Panc1 (cell line): ENCODE results near the gene CRMP1. TPM values are rescaled to one million over a fixed set of nuclear protein-coding genes. Genes with fewer than 3 reads are reported as not detected.

Source experiments
- ATAC-seq: fragments of 200-7000 bp; cut with Tn5 transposase; 2 replicates; pipeline ENCODE4 v1.9.1; 2020; ENCODE audit warnings: mild to moderate bottlenecking, moderate library complexity
- BruUV-seq: library from RNA; stranded (reverse); fragments of 400-500 nt; replicated peaks from 2 replicates; lab custom pipeline; 2021; lab: Mats Ljungman, UMichigan
- CTCF ChIA-PET: fragments of 300-600 bp; sonication (Branson Sonifier 250); formaldehyde crosslinking; loops from one replicate; lab custom pipeline; 2022; ENCODE audit warnings: antibody characterized with exemption; lab: Charles Lee
- POLR2A ChIA-PET: fragments of 300-600 bp; sonication (Branson Sonifier 250); formaldehyde crosslinking; loops from one replicate; lab custom pipeline; 2022; ENCODE audit warnings: antibody characterized with exemption; lab: Charles Lee
- DNase-seq: peaks from one replicate; pipeline ENCODE4 v3.0.0-alpha.2; 2010; ENCODE audit warnings: low read depth, low spot score
- H3K27ac ChIP-seq: 2 replicates; pipeline ENCODE4 v1.5.1; 2011; ENCODE audit warnings: mild to moderate bottlenecking, low read length, inconsistent platforms
- H3K27me3 ChIP-seq: fragments of 200-500 bp; sonication (Bioruptor generic); 2 replicates; pipeline ENCODE4 v1.6.0; 2014; ENCODE audit warnings: low read length, inconsistent platforms; ENCODE audit not compliant: control insufficient read depth, insufficient read depth
- H3K36me3 ChIP-seq: fragments of 200-500 bp; sonication (Bioruptor generic); 2 replicates; pipeline ENCODE4 v1.5.1; 2014; ENCODE audit warnings: inconsistent platforms, mild to moderate bottlenecking, low read length, moderate library complexity; ENCODE audit not compliant: control insufficient read depth, insufficient read depth
- H3K4me1 ChIP-seq: 2 replicates; pipeline ENCODE4 v1.5.1; 2011; ENCODE audit warnings: inconsistent platforms, mild to moderate bottlenecking, low read length, moderate library complexity; ENCODE audit not compliant: control insufficient read depth, insufficient read depth
- H3K4me3 ChIP-seq, 2 experiments: 2 replicates each; pipeline ENCODE4 v1.5.1; 2011 to 2012; ENCODE audit warnings: low read depth in 2 of 2, low read length in 2 of 2, mild to moderate bottlenecking in 2 of 2, inconsistent platforms in 1 of 2, moderate library complexity in 1 of 2
- H3K9me3 ChIP-seq: fragments of 200-500 bp; sonication (Bioruptor generic); 2 replicates; pipeline ENCODE4 v1.5.1; 2014; ENCODE audit warnings: low read depth, mild to moderate bottlenecking, inconsistent platforms, low read length, moderate library complexity; ENCODE audit not compliant: control insufficient read depth, insufficient read depth
- CTCF ChIP-seq: fragments of 450-650 bp; IDR thresholded peaks from 2 replicates; pipeline ENCODE4 v1.5.1; 2017; ENCODE audit warnings: mild to moderate bottlenecking
- POLR2AphosphoS5 ChIP-seq: IDR thresholded peaks from 2 replicates; pipeline ENCODE4 v1.6.1; 2012; ENCODE audit warnings: mild to moderate bottlenecking, low read depth, low read length, moderate library complexity
- REST ChIP-seq, 2 experiments: IDR thresholded peaks; 2 replicates each; pipeline ENCODE4 v1.6.1; 2011 to 2012; ENCODE audit warnings: low read depth in 2 of 2, control low read depth in 1 of 2, low read length in 1 of 2, mild to moderate bottlenecking in 1 of 2, moderate library complexity in 1 of 2; ENCODE audit not compliant: insufficient read depth in 1 of 2
- SIN3A ChIP-seq: IDR thresholded peaks from 2 replicates; pipeline ENCODE4 v1.6.1; 2012; ENCODE audit warnings: low read depth, mild to moderate bottlenecking, low read length, moderate library complexity, borderline replicate concordance; ENCODE audit not compliant: insufficient read depth
- TCF7L2 ChIP-seq: IDR thresholded peaks from 2 replicates; pipeline ENCODE4 v1.6.1; 2011; ENCODE audit warnings: mild to moderate bottlenecking, low read depth, low read length, inconsistent platforms
- in situ Hi-C: cut with HindIII; loops from 2 replicates; pipeline ENCODE4 v1.10.0; 2016; ENCODE audit warnings: low sequenced_read_pairs, low pct_unique_long_range_greater_than_20kb
- intact Hi-C: fragments of 100-400 bp; cut with micrococcal nuclease; formaldehyde crosslinking; loops from one replicate; pipeline ENCODE4 v1.10.0; 2022; ENCODE audit not compliant: unreplicated experiment
- total RNA-seq: library from RNA; stranded (reverse); gene quantifications from one replicate; pipeline ENCODE4 v1.2.1, GENCODE V29; 2021; ENCODE audit not compliant: unreplicated experiment

CRMP1 gene
- total RNA-seq, 1 experiment from 2014 or later = 0.28 TPM

GRCh38 chr4:5894266-5894665 lies 1.4 kb upstream of the CRMP1 start:
- ChIA-PET CTCF (no interaction called here), POLR2A (interaction anchor here (0.6 kb wide), 1 partner anchor 193 kb away, joined by 4 read pairs; no protein-coding TSS in a partner anchor)
- intact Hi-C loops (no loop called here), in situ Hi-C loops (no loop called here)
- no peak for DNase-seq
- Histone ChIP-seq H3K36me3 (no peaks in the 10 kb centered on the region), H3K4me1 (no peaks in the 10 kb centered on the region), H3K9me3 (no peaks in the 10 kb centered on the region), H3K27ac (no peak overlapping the region), H3K4me3 (no peak overlapping the region), H3K27me3 (peaks cover 11% of the 10 kb centered on the region)
- no peak for ATAC-seq
- no TSS peak for BruUV-seq
- TF ChIP-seq REST (IDR thresholded peaks at IDR 0.05; ENCODE audit: insufficient read depth in 1 of 2, low read depth in 2 of 2, low read length in 1 of 2) = no peak
- TF ChIP-seq TCF7L2 = no peak
- TF ChIP-seq CTCF = no peak
- no peak for TF ChIP-seq POLR2AphosphoS5
- no peak for TF ChIP-seq SIN3A

DNA sequence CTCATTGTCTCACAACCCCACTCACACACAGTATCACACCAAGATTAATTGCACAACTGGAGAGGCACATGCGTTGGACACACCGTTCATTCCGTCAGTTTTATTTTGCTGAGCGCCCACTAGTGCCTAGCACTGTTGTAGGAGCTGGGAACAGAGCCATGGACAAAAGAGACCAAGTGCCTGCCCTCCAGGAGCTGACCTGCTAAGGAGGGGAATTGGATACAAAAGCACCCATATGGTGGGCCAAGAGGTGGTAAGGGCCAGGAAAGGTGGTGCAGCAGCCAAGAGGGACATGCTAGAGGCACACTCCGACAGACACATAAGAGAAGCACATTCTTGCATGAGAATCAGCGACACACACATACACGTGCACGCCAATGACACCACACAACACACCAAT lies 705 bp upstream of the CRMP1 start:
- intact Hi-C loops = no loop called here
- Histone ChIP-seq H3K36me3 (no peaks in the 10 kb centered on the region), H3K4me3 (no peak overlapping the region), H3K27ac (no peak overlapping the region), H3K9me3 (no peaks in the 10 kb centered on the region), H3K27me3 (peaks cover 7% of the 10 kb centered on the region), H3K4me1 (no peaks in the 10 kb centered on the region)
- ATAC-seq = no peak
- in situ Hi-C loops = no loop called here
- POLR2A ChIA-PET = no interaction called here
- no peak for DNase-seq
- BruUV-seq = no TSS peak
- TF ChIP-seq CTCF = no peak
- no peak for TF ChIP-seq TCF7L2
- TF ChIP-seq REST (IDR thresholded peaks at IDR 0.05; ENCODE audit: insufficient read depth in 1 of 2, low read depth in 2 of 2, low read length in 1 of 2) = no peak
- no peak for TF ChIP-seq SIN3A
- TF ChIP-seq POLR2AphosphoS5 = no peak
- CTCF ChIA-PET = no interaction called here
